Adrenal gland (tissue), 5 donors: ENCODE data around the gene TMEM43.

Source experiments
- CTCF ChIP-seq, 6 experiments: fragments of 450-650 bp in 4 of 6; fragments of 200-600 bp in 2 of 6; sonication (generic) in 1 of 6; IDR thresholded peaks; 1 replicate in 5 of 6; 2 replicates in 1 of 6; pipeline versions ENCODE4 v1.5.1 to v1.8.0; 2016 to 2021; ENCODE audit warnings: antibody characterized with exemption in 6 of 6, mild to moderate bottlenecking in 2 of 6, moderate library complexity in 1 of 6
- POLR2A ChIP-seq, 2 donors: fragments of 450-650 bp; IDR thresholded peaks; one replicate each; pipeline ENCODE4 v1.6.1; 2017; ENCODE audit warnings: antibody characterized with exemption in 2 of 2, mild to moderate bottlenecking in 2 of 2, moderate library complexity in 1 of 2
- donor health status: DM: no; HTN: no; CAD: no.

- TF ChIP-seq CTCF (IDR thresholded peaks at IDR 0.05) (no peak), POLR2A (IDR thresholded peaks at IDR 0.05) (no peak)
Observed at GRCh38 chr3:14177580-14178246, 52.9 kb downstream of the TMEM43 start.
